ENCODE results near the gene NDFIP2. TPM values are rescaled to one million over a fixed set of nuclear protein-coding genes. Genes with fewer than 3 reads are reported as not detected.

Gene NDFIP2
- total and polyA plus RNA-seq, 12 donors, result 5.2 to 62.1 (median 38.9) TPM

- no peak overlapping the region for H3K4me3 ChIP-seq
- H3K27me3 ChIP-seq, result no peaks in the 10 kb centered on the region
- peaks cover 19 to 30% of the 10 kb centered on the region in 2 donors for H3K4me1 ChIP-seq (replicated peaks in 1 of 2)
- no peak for TF ChIP-seq POLR2A (IDR thresholded peaks at IDR 0.05)
- no peak for TF ChIP-seq CTCF (IDR thresholded peaks at IDR 0.05)
- DNase-seq, result no peak
- intact Hi-C loops (cut with DNase I), result no loop called here
- no peaks in the 10 kb centered on the region for H3K36me3 ChIP-seq (replicated peaks in 1 of 2)
- H3K27ac ChIP-seq, result no peak overlapping the region
- no peaks in the 10 kb centered on the region for H3K9me3 ChIP-seq (replicated peaks in 1 of 3)
Observed at GRCh38 chr13:79522583-79522982, 41.6 kb downstream of the NDFIP2 start.

- WGBS, 4 donors, result 50 to 61% (median 59%) methylated on average over 8 of the region's 8 CpGs
- TF ChIP-seq POLR2A (IDR thresholded peaks at IDR 0.05) (no peak), CTCF (IDR thresholded peaks at IDR 0.05) (no peak)
Observed at GRCh38 chr13:79525064-79525857, 44.3 kb downstream of the NDFIP2 start.

GRCh38 chr13:79527698-79528097 lies 46.7 kb downstream of the NDFIP2 start:
- H3K27ac ChIP-seq, result no peak overlapping the region
- no peak for DNase-seq
- no peaks in the 10 kb centered on the region for H3K36me3 ChIP-seq (replicated peaks in 1 of 2)
- 73 to 77% (median 75%) methylated on average over 5 of the region's 5 CpGs for WGBS, 4 donors
- intact Hi-C loops (cut with DNase I), result no loop called here
- no peak for TF ChIP-seq CTCF (IDR thresholded peaks at IDR 0.05)
- TF ChIP-seq POLR2A (IDR thresholded peaks at IDR 0.05), result no peak
- no peaks in the 10 kb centered on the region for H3K9me3 ChIP-seq (replicated peaks in 1 of 3)
- no peak overlapping the region for H3K4me3 ChIP-seq
- H3K4me1 ChIP-seq (replicated peaks in 1 of 2), result peaks cover 9 to 33% of the 10 kb centered on the region in 2 donors
- no peaks in the 10 kb centered on the region for H3K27me3 ChIP-seq

More at GRCh38 chr13:79525064-79525857, 44.3 kb downstream of the NDFIP2 start:
- Histone ChIP-seq H3K27ac (peak overlapping the region in 1 of 5 donors; percentile 7), H3K9me3 (replicated peaks in 1 of 3) (no peaks in the 10 kb centered on the region), H3K4me1 (replicated peaks in 1 of 2) (peaks cover 9 to 33% of the 10 kb centered on the region in 2 donors), H3K4me3 (no peak overlapping the region), H3K27me3 (no peaks in the 10 kb centered on the region), H3K36me3 (replicated peaks in 1 of 2) (no peaks in the 10 kb centered on the region)
- DNase-seq, result no peak
- intact Hi-C loops (cut with DNase I), result no loop called here

- WGBS, 4 donors, result 67 to 78% (median 75%) methylated on average over 4 of the region's 4 CpGs
- H3K4me1 ChIP-seq (replicated peaks in 1 of 2), result peaks cover 9 to 33% of the 10 kb centered on the region in 2 donors
- H3K4me3 ChIP-seq, result no peak overlapping the region
- peak in 1 of 7 donors; percentile 27 for DNase-seq
- no peaks in the 10 kb centered on the region for H3K36me3 ChIP-seq (replicated peaks in 1 of 2)
- H3K9me3 ChIP-seq (replicated peaks in 1 of 3), result no peaks in the 10 kb centered on the region
- intact Hi-C loops (cut with DNase I), result no loop called here
- TF ChIP-seq CTCF (IDR thresholded peaks at IDR 0.05) (no peak), POLR2A (IDR thresholded peaks at IDR 0.05) (no peak)
- no peaks in the 10 kb centered on the region for H3K27me3 ChIP-seq
- no peak overlapping the region for H3K27ac ChIP-seq
Observed at GRCh38 chr13:79528356-79528755, 47.4 kb downstream of the NDFIP2 start.
